Astrocyte (in vitro differentiated cells and primary cell): ENCODE data around the gene PI4K2A. TPM values are rescaled to one million over a fixed set of nuclear protein-coding genes. Genes with fewer than 3 reads are reported as not detected.

Source experiments
- DNase-seq: peaks from one replicate; pipeline ENCODE4 v3.0.0-alpha.2; 2010; ENCODE audit warnings: low read depth
- FAIRE-seq: peaks from 2 replicates; lab custom pipeline; 2011; peaks lifted over from hg19 to GRCh38; lab: Jason Lieb, UNC
- H2AFZ ChIP-seq: 2 replicates; pipeline ENCODE4 v1.6.0; 2012; ENCODE audit warnings: low read depth, low read length, inconsistent platforms
- H3K27ac ChIP-seq: 2 replicates; pipeline ENCODE4 v1.5.1; 2011; ENCODE audit warnings: low read depth, low read length, inconsistent platforms
- H3K27me3 ChIP-seq: 2 replicates; pipeline ENCODE4 v1.6.0; 2011; ENCODE audit warnings: low read length, inconsistent platforms; ENCODE audit not compliant: insufficient read depth
- H3K36me3 ChIP-seq: 2 replicates; pipeline ENCODE4 v1.5.1; 2011; ENCODE audit warnings: low read length, inconsistent platforms; ENCODE audit not compliant: insufficient read depth
- H3K4me1 ChIP-seq: 2 replicates; pipeline ENCODE4 v1.5.1; 2011; ENCODE audit warnings: low read length, inconsistent platforms; ENCODE audit not compliant: insufficient read depth
- H3K4me2 ChIP-seq: 2 replicates; pipeline ENCODE4 v1.6.0; 2012; ENCODE audit warnings: low read length, inconsistent platforms
- H3K4me3 ChIP-seq: 2 replicates; pipeline ENCODE4 v1.5.1; 2011; ENCODE audit warnings: low read depth, mild to moderate bottlenecking, low read length, inconsistent platforms; ENCODE audit not compliant: insufficient read depth
- H3K79me2 ChIP-seq: 2 replicates; pipeline ENCODE4 v1.6.0; 2012; ENCODE audit warnings: mild to moderate bottlenecking, low read length, inconsistent platforms; ENCODE audit not compliant: insufficient read depth
- H3K9ac ChIP-seq: 2 replicates; pipeline ENCODE4 v1.6.0; 2012; ENCODE audit warnings: mild to moderate bottlenecking, low read length, inconsistent platforms
- H3K9me3 ChIP-seq: 2 replicates; pipeline ENCODE4 v1.5.1; 2012; ENCODE audit warnings: low read depth, mild to moderate bottlenecking, low read length, inconsistent platforms; ENCODE audit not compliant: insufficient read depth
- H4K20me1 ChIP-seq: 2 replicates; pipeline ENCODE4 v1.6.0; 2012; ENCODE audit warnings: low read length, inconsistent platforms; ENCODE audit not compliant: insufficient read depth
- H3K27ac Mint-ChIP-seq: one replicate; pipeline ENCODE4 v1.8.0; 2021; ENCODE audit warnings: mild to moderate bottlenecking, mixed read lengths; ENCODE audit not compliant: unreplicated experiment
- H3K27me3 Mint-ChIP-seq: one replicate; pipeline ENCODE4 v1.8.0; 2021; ENCODE audit warnings: low read depth, mixed read lengths; ENCODE audit not compliant: unreplicated experiment
- H3K36me3 Mint-ChIP-seq: one replicate; pipeline ENCODE4 v1.8.0; 2021; ENCODE audit warnings: low read depth, mixed read lengths; ENCODE audit not compliant: unreplicated experiment
- H3K4me1 Mint-ChIP-seq: one replicate; pipeline ENCODE4 v1.8.0; 2021; ENCODE audit warnings: low read depth, mixed read lengths; ENCODE audit not compliant: unreplicated experiment
- H3K4me3 Mint-ChIP-seq: one replicate; pipeline ENCODE4 v1.8.0; 2021; ENCODE audit warnings: mild to moderate bottlenecking, moderate library complexity, mixed read lengths; ENCODE audit not compliant: unreplicated experiment
- H3K9me3 Mint-ChIP-seq: one replicate; pipeline ENCODE4 v1.8.0; 2021; ENCODE audit warnings: mild to moderate bottlenecking, mixed read lengths; ENCODE audit not compliant: unreplicated experiment
- EZH2 ChIP-seq: IDR thresholded peaks from 2 replicates; pipeline ENCODE4 v1.6.1; 2012; ENCODE audit warnings: mild to moderate bottlenecking, low read length, inconsistent platforms; ENCODE audit not compliant: insufficient read depth
- total RNA-seq: library from RNA; stranded (reverse); gene quantifications from 2 replicates; pipeline ENCODE4 v1.2.1, GENCODE V29; 2021
- TF ChIP-seq, protein P1 (sequence below): IDR thresholded peaks from 2 replicates; pipeline ENCODE4 v1.5.1; 2011; ENCODE audit warnings: low read depth, mild to moderate bottlenecking, inconsistent platforms, low read length, moderate library complexity; ENCODE audit not compliant: insufficient read depth

PI4K2A gene
- total RNA-seq, 1 donor from 2014 or later = 37.8 TPM

- peaks cover 6% of the 10 kb centered on the region for H3K4me1 Mint-ChIP-seq
Measured at GRCh38 chr10:97703398-97704067, 63.1 kb downstream of the PI4K2A start.

GRCh38 chr10:97704341-97704740 lies 63.9 kb downstream of the PI4K2A start:
- H3K4me3 Mint-ChIP-seq = no peak overlapping the region
- H3K27ac Mint-ChIP-seq = no peak overlapping the region
- Histone ChIP-seq H3K4me1 (peaks cover 5% of the 10 kb centered on the region), H3K36me3 (no peaks in the 10 kb centered on the region), H3K27me3 (peaks cover 3% of the 10 kb centered on the region), H2AFZ (no peak overlapping the region), H4K20me1 (no peaks in the 10 kb centered on the region), H3K9ac (no peak overlapping the region), H3K4me2 (no peak overlapping the region), H3K27ac (no peak overlapping the region), H3K79me2 (no peaks in the 10 kb centered on the region), H3K4me3 (no peak overlapping the region), H3K9me3 (no peaks in the 10 kb centered on the region)
- H3K36me3 Mint-ChIP-seq = no peaks in the 10 kb centered on the region
- H3K4me1 Mint-ChIP-seq = peaks cover 10% of the 10 kb centered on the region
- TF ChIP-seq, protein P1, sequence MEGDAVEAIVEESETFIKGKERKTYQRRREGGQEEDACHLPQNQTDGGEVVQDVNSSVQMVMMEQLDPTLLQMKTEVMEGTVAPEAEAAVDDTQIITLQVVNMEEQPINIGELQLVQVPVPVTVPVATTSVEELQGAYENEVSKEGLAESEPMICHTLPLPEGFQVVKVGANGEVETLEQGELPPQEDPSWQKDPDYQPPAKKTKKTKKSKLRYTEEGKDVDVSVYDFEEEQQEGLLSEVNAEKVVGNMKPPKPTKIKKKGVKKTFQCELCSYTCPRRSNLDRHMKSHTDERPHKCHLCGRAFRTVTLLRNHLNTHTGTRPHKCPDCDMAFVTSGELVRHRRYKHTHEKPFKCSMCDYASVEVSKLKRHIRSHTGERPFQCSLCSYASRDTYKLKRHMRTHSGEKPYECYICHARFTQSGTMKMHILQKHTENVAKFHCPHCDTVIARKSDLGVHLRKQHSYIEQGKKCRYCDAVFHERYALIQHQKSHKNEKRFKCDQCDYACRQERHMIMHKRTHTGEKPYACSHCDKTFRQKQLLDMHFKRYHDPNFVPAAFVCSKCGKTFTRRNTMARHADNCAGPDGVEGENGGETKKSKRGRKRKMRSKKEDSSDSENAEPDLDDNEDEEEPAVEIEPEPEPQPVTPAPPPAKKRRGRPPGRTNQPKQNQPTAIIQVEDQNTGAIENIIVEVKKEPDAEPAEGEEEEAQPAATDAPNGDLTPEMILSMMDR = no peak
- no peak for TF ChIP-seq EZH2
- FAIRE-seq = no peak
- DNase-seq = no peak
- peaks cover 14% of the 10 kb centered on the region for H3K27me3 Mint-ChIP-seq
- H3K9me3 Mint-ChIP-seq = peaks cover 1% of the 10 kb centered on the region

More at GRCh38 chr10:97703398-97704067, 63.1 kb downstream of the PI4K2A start:
- peaks cover 3% of the 10 kb centered on the region for H3K27me3 ChIP-seq
- no peak for TF ChIP-seq EZH2
- TF ChIP-seq, protein P1 = no peak
- no peak overlapping the region for H3K9ac ChIP-seq
- no peaks in the 10 kb centered on the region for H3K9me3 Mint-ChIP-seq
- H3K4me3 Mint-ChIP-seq = no peak overlapping the region
- no peak overlapping the region for H3K4me3 ChIP-seq
- H3K27ac Mint-ChIP-seq = no peak overlapping the region
- no peak overlapping the region for H3K27ac ChIP-seq
- H2AFZ ChIP-seq = no peak overlapping the region
- H3K4me2 ChIP-seq = no peak overlapping the region
- no peaks in the 10 kb centered on the region for H3K4me1 ChIP-seq
- H3K9me3 ChIP-seq = no peaks in the 10 kb centered on the region
- FAIRE-seq (no peak), DNase-seq (no peak)
- peaks cover 14% of the 10 kb centered on the region for H3K27me3 Mint-ChIP-seq
- H3K79me2 ChIP-seq = no peaks in the 10 kb centered on the region
- H3K36me3 ChIP-seq = no peaks in the 10 kb centered on the region
- no peaks in the 10 kb centered on the region for H3K36me3 Mint-ChIP-seq
- no peaks in the 10 kb centered on the region for H4K20me1 ChIP-seq

DNA sequence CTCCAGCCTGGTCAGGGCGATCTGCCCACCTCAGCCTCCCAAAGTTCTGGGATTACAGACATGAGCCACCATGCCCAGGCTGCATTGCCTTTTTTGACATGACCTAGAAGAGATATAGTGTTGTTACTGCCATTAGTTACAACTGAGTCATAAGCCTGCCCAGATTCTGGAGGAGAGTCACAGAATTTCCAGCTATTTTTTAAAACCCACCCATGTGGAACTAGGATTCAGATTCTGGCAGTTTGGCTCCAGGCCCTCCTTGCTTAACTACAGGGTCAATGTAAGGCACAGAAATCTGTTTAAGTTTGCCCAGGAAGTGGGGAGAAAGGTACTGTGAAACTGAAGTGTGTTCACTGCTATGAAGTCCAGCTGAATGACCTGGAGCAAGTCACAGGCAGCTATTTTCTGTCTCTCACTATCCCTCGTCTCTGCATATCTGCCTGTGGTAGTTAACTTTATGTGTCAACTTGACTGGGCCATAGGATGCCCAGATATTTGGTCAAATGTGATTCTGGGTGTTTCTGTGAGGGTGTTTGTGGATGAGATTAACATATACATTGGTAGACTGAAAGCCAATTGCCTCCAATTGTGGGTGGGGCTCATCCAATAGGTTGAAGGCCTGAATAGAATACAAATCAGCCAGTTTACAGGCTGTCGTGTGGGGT lies 64.7 kb downstream of the PI4K2A start:
- peaks cover 13% of the 10 kb centered on the region for H3K4me1 Mint-ChIP-seq
- Histone ChIP-seq H2AFZ (no peak overlapping the region), H3K4me2 (no peak overlapping the region), H3K4me3 (no peak overlapping the region), H3K79me2 (no peaks in the 10 kb centered on the region), H3K27ac (no peak overlapping the region), H4K20me1 (no peaks in the 10 kb centered on the region), H3K36me3 (no peaks in the 10 kb centered on the region), H3K27me3 (peaks cover 3% of the 10 kb centered on the region), H3K9ac (no peak overlapping the region), H3K4me1 (peaks cover 10% of the 10 kb centered on the region), H3K9me3 (no peaks in the 10 kb centered on the region)
- peaks cover 14% of the 10 kb centered on the region for H3K27me3 Mint-ChIP-seq
- H3K36me3 Mint-ChIP-seq = no peaks in the 10 kb centered on the region
- H3K27ac Mint-ChIP-seq = no peak overlapping the region
- H3K9me3 Mint-ChIP-seq = peaks cover 1% of the 10 kb centered on the region
- DNase-seq (no peak), FAIRE-seq (no peak)
- no peak overlapping the region for H3K4me3 Mint-ChIP-seq
- TF ChIP-seq, protein P1 = no peak
- no peak for TF ChIP-seq EZH2
